ENCODE measurements around the gene CTLA4.

- TF ChIP-seq CTCF (IDR thresholded peaks at IDR 0.05; ENCODE audit: low read depth, low read length) (no peak), POLR2A (IDR thresholded peaks at IDR 0.05; ENCODE audit: extremely low read depth, insufficient read length) (no peak), MYC (IDR thresholded peaks at IDR 0.05; ENCODE audit: low read depth, low read length) (no peak)
Observed at GRCh38 chr2:203909974-203910373, 42.4 kb downstream of the CTLA4 start.
